SK-N-SH (cell line): Measurements from ENCODE around the gene TRIOBP.

Experiments used
- TF ChIP-seq, protein P1 (sequence below): IDR thresholded peaks from 2 replicates; pipeline ENCODE4 v1.6.1; 2012; ENCODE audit warnings: mild to moderate bottlenecking, low read depth, low read length, moderate library complexity
- TF ChIP-seq, protein P2 (sequence below): fragments of 200-600 bp; sonication (generic); IDR thresholded peaks from 2 replicates; pipeline ENCODE4 v1.6.1; 2017; ENCODE audit warnings: antibody characterized with exemption, mild to moderate bottlenecking, moderate library complexity
- TF ChIP-seq, protein P3 (sequence below): IDR thresholded peaks from 2 replicates; pipeline ENCODE4 v1.4.0; 2012; ENCODE audit warnings: low read depth

DNA sequence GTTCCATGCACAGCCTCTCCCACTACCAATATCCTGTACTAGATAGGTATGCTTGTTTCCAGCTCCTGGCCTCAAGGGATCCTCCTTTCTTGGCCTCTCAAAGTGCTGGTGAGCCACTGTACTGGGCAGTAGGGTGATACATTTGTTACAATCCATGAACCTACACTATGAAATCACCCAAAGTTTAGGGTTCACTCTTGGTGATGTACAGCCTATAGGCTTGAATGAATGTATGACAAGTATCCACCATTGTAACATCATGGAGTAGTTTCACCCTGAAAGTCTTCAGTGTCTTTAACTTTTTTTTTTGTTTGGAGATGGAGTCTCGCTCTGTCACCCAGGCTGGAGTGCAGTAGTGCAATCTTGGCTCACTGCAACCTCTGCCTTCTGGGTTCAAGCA, 31.8 kb downstream of the TRIOBP start:
- TF ChIP-seq, protein P1, sequence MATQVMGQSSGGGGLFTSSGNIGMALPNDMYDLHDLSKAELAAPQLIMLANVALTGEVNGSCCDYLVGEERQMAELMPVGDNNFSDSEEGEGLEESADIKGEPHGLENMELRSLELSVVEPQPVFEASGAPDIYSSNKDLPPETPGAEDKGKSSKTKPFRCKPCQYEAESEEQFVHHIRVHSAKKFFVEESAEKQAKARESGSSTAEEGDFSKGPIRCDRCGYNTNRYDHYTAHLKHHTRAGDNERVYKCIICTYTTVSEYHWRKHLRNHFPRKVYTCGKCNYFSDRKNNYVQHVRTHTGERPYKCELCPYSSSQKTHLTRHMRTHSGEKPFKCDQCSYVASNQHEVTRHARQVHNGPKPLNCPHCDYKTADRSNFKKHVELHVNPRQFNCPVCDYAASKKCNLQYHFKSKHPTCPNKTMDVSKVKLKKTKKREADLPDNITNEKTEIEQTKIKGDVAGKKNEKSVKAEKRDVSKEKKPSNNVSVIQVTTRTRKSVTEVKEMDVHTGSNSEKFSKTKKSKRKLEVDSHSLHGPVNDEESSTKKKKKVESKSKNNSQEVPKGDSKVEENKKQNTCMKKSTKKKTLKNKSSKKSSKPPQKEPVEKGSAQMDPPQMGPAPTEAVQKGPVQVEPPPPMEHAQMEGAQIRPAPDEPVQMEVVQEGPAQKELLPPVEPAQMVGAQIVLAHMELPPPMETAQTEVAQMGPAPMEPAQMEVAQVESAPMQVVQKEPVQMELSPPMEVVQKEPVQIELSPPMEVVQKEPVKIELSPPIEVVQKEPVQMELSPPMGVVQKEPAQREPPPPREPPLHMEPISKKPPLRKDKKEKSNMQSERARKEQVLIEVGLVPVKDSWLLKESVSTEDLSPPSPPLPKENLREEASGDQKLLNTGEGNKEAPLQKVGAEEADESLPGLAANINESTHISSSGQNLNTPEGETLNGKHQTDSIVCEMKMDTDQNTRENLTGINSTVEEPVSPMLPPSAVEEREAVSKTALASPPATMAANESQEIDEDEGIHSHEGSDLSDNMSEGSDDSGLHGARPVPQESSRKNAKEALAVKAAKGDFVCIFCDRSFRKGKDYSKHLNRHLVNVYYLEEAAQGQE = no peak
- TF ChIP-seq, protein P2, sequence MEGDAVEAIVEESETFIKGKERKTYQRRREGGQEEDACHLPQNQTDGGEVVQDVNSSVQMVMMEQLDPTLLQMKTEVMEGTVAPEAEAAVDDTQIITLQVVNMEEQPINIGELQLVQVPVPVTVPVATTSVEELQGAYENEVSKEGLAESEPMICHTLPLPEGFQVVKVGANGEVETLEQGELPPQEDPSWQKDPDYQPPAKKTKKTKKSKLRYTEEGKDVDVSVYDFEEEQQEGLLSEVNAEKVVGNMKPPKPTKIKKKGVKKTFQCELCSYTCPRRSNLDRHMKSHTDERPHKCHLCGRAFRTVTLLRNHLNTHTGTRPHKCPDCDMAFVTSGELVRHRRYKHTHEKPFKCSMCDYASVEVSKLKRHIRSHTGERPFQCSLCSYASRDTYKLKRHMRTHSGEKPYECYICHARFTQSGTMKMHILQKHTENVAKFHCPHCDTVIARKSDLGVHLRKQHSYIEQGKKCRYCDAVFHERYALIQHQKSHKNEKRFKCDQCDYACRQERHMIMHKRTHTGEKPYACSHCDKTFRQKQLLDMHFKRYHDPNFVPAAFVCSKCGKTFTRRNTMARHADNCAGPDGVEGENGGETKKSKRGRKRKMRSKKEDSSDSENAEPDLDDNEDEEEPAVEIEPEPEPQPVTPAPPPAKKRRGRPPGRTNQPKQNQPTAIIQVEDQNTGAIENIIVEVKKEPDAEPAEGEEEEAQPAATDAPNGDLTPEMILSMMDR = no peak
- TF ChIP-seq, protein P3, sequence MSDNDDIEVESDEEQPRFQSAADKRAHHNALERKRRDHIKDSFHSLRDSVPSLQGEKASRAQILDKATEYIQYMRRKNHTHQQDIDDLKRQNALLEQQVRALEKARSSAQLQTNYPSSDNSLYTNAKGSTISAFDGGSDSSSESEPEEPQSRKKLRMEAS = no peak
